ENCODE results near the gene INPP1.

GRCh38 chr2:190412966-190413365 is 69.6 kb downstream of the INPP1 start:
- no peak for TF ChIP-seq POLR2A (IDR thresholded peaks at IDR 0.05)
- TF ChIP-seq, protein P1, sequence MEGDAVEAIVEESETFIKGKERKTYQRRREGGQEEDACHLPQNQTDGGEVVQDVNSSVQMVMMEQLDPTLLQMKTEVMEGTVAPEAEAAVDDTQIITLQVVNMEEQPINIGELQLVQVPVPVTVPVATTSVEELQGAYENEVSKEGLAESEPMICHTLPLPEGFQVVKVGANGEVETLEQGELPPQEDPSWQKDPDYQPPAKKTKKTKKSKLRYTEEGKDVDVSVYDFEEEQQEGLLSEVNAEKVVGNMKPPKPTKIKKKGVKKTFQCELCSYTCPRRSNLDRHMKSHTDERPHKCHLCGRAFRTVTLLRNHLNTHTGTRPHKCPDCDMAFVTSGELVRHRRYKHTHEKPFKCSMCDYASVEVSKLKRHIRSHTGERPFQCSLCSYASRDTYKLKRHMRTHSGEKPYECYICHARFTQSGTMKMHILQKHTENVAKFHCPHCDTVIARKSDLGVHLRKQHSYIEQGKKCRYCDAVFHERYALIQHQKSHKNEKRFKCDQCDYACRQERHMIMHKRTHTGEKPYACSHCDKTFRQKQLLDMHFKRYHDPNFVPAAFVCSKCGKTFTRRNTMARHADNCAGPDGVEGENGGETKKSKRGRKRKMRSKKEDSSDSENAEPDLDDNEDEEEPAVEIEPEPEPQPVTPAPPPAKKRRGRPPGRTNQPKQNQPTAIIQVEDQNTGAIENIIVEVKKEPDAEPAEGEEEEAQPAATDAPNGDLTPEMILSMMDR (IDR thresholded peaks at IDR 0.05), result no peak
- no peak for TF ChIP-seq POLR2AphosphoS5 (IDR thresholded peaks at IDR 0.05)
